NCI-H2227 (cell line): ENCODE results near the gene SNRPA1.
A peak's percentile ranks its signal among the peaks of the same experiment; 100 is the strongest.
"Not testable (repeated sequence)": the region's sequence is repeated elsewhere in the genome, so short reads cannot be mapped to it uniquely, and the experiment has no call there.

Experiments used
- DNase-seq: peaks from one replicate; lab custom pipeline; 2025; ENCODE audit not compliant: unreplicated experiment; lab: John Stamatoyannopoulos, UW

Gene SNRPA1

DNA sequence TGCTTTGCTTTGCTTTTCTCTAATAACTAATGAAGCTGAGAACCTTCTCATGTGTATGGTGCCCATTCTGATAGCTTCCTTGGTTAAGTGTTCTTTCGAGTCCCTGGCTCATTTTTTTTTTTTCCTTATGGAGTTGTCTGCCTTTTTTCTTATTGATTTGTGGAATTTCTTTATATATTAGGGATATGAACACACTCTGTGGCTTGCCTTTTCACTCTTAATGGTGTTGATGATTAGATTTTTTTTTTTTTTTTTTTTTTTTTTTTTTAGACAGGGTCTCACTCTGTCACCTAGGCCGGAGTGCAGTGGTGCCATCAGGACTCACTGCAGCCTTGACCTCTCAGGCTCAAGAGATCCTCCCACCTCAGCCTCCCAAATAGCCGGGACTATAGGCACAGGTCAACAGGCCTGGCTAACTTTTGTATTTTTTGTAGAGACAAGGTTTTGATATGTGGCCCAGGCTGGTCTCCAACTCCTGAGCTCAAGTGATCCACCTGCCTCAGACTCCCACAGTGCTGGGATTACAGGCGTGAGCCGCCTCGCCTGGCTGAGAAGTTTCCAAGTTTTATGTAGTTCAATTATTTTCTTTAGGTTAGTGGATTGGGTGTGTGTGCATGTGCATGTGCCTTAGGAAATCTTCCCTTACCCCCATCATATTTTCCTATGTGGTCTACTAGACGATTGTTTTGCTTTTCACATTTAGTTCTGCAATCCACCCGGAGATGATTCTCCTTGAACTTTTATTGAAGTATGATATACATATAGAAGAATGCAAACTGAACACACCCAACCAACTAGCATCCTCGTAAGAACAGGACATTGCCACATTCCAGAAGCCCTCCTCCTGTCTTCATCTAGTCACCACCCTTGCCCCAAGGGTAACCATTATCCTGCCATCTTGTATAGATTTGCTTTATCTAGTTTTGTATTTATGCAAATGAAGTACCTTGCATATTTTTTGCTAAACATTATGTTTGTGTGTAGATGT is 1.7 kb upstream of the SNRPA1 start:
- no peak for DNase-seq

DNA sequence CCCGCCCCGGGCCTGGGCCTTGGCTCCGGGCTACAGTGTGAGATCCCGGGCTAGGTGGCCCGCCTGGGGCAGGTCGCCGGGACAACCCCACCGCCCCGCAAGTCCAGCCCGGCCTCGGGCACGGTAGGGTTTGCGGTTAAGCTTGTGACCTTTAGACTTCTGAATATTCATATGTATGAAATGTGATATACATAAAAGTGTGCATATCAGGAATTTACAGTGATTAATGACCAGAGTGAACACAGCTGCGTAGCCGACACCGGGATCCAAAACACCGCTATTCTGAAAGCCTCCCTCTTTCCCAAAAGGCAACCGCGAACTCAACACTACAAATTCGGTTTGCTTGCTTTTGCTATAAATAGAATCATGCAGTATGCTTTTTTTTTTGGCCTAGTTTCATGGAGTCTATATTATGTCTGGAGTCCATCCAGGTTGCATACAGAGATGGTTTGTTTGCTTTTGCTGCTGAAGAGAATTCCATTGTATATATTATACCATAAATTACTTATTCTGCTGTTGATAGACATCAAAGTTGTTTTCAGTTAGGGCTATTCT is 636 bp upstream of the SNRPA1 start:
- no peak for DNase-seq

- no peak for DNase-seq
Measured at GRCh38 chr15:101293122-101293521, 1.9 kb downstream of the SNRPA1 start.

DNA sequence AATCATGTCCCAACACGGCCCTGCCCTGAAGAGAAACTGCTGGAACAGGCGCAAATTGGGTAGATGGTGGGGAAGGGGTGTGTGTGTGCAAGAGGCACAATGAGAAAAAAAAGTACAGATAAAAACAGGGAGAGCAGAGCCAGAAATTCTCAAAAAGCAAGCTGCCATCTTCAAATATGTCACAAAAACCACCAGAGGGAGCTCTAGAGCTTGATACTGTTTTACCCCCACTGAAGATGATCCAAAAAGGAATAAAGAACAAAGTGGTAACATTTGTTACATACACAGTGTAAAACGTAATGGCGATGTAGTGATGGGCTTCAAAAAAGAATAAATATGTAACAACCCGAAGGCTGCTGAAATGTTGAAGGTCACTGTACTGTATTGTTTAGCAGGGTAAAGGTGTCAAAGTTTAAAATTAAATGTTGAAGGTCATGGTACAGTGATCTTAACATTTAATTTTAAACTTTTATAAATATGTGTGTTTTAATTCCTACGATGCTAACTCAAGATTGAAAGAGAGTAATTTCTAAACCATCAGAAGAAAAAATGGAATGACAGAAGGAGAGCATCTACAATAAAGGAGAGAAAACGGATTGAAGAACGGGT is 6.0 kb downstream of the SNRPA1 start:
- DNase-seq = peak; percentile 44

GRCh38 chr15:101287342-101287741 is 7.7 kb downstream of the SNRPA1 start:
- DNase-seq = not testable (repeated sequence)

- DNase-seq = no peak
Measured at GRCh38 chr15:101286471-101287114, 8.5 kb downstream of the SNRPA1 start.

DNA sequence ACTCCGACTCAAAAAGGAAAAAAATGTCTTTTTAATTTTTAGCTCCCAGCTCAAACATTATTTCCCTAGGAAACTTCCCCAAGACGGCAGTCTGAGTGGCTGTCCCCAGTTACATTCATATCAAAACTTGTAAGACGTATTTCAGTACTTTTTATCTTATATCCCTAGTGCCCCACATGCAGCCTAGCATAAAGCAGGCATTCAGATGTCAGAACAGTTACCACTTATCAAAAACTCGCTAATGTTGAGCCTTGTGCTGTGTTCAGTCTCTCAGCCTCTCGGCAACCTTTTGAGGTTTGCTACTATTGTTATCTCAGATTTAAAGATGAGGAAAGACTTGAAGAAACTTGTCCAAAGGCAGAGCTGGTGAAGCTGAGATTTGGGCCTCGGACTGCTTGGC is 11.1 kb downstream of the SNRPA1 start:
- no peak for DNase-seq

DNA sequence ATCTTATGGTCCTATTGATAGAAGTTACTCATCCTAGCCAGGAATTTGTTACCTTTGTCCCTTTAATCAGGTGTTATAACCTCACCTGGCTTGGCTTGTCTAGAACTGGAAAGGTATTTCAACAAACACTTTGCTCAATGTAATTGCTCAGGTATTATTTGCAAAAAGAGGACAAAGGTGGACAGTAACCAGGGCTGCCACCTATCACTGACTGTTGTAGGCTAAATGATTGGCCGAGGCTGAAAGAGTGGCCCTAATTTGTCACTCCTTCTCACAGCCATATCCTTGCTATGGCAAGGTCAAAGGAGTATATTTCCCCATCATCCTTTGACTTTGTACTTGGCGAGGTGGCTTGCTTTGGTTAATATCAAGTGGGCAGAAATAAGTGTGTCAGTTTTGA is 15.0 kb downstream of the SNRPA1 start:
- DNase-seq = no peak

- peak; percentile 5 for DNase-seq
Measured at GRCh38 chr15:101277943-101278564, 17.0 kb downstream of the SNRPA1 start.

DNA sequence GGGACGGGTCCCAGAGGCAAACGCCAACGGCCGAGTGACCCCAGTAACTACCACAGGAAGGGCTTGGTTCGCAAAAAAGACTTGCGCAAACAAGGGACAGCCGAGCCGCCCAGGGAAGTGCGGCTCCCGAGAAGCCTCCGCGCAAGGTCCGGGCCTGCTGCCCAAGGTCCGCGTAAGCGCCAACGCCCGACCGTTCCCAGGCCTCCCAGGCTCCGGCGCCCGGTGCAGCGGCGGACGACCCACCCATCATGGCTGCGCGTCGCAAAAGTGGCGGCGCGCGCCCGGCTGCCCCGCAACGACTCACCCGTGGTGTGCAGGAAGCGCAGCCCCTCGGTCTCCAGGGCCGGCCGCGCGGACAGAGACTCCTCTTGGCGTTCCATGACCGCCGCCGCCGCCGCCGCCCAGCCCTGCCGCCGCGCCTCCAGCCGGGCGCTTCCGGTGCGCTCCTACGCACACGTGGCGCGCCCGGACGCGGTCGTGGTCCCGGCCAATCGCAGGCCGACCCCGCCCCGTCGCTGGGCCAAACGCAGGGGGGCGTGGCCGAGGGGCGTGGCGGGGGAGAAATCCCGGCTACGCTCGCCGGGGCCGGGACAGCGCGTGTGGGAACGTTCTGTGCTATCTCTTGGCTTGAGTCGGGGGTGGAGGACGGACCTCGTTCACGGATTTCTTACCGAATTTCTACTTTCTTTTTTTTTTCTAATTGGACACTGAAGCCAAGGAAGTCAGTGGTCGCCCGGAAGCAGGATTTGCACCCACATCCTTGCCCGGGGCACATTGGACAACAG is 17.8 kb downstream of the SNRPA1 start, which contains the start of gene SELENOS:
TSS of gene SELENOS (minus strand) at position 448 of the 785 bp plus-strand sequence. CDS start at position 380, 68 bp downstream.
- DNase-seq = peak; percentile 91

- DNase-seq = peak; percentile 34
Measured at GRCh38 chr15:101276501-101277037, 18.5 kb downstream of the SNRPA1 start.

DNA sequence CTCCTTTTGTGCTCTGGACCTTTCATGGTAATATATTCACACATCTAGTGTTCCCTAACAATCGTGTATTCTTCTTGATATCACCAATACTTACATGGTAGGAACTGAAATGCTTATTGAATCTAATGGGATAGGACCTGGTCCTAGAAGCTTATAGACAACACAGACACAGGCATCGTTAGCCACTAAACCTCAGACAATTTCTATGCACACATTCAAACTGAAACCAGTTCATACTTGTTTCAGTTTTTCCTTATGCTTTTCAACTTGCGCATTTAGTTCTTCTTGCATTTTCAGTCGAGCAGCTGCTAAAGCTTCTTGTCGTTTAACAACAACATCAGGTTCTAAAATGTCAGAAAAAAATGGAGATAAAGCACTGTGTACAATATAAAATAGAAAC is 20.0 kb downstream of the SNRPA1 start:
- DNase-seq = no peak

- no peak for DNase-seq
Measured at GRCh38 chr15:101273534-101273933, 21.5 kb downstream of the SNRPA1 start.

GRCh38 chr15:101272584-101272983 is 22.5 kb downstream of the SNRPA1 start:
- DNase-seq = no peak

- DNase-seq = no peak
Measured at GRCh38 chr15:101269479-101270223, 25.4 kb downstream of the SNRPA1 start.

- no peak for DNase-seq
Measured at GRCh38 chr15:101267320-101268104, 27.5 kb downstream of the SNRPA1 start.

GRCh38 chr15:101266787-101267186 is 28.3 kb downstream of the SNRPA1 start:
- DNase-seq = no peak

GRCh38 chr15:101266034-101266433 is 29.0 kb downstream of the SNRPA1 start:
- no peak for DNase-seq
